Activated CD4-positive, alpha-beta T cell treated with anti-CD3 and anti-CD28 coated beads for 48 hours (primary cell): ENCODE data around the gene SELPLG.
"Not testable (repeated sequence)": the region's sequence is repeated elsewhere in the genome, so short reads cannot be mapped to it uniquely, and the experiment has no call there.

Source experiments
- DNase-seq: peaks from one replicate; pipeline ENCODE4 v3.0.0-alpha.2; 2020

Gene SELPLG

GRCh38 chr12:108654622-108655021 is 20.9 kb upstream of the SELPLG start:
- DNase-seq = not testable (repeated sequence)

- DNase-seq = no peak
These were observed 20.2 kb upstream of the SELPLG start for GRCh38 chr12:108653922-108654321.

- no peak for DNase-seq
These were observed 19.4 kb upstream of the SELPLG start for GRCh38 chr12:108653082-108653516.

- DNase-seq = no peak
These were observed 16.4 kb upstream of the SELPLG start for GRCh38 chr12:108650083-108650482.

GRCh38 chr12:108649669-108650068 is 16.0 kb upstream of the SELPLG start:
- DNase-seq = no peak

GRCh38 chr12:108649126-108649525 is 15.4 kb upstream of the SELPLG start:
- DNase-seq = no peak

- DNase-seq = no peak
These were observed 14.7 kb upstream of the SELPLG start for GRCh38 chr12:108648371-108648770.

GRCh38 chr12:108647585-108648287 is 14.0 kb upstream of the SELPLG start:
- DNase-seq = no peak

- DNase-seq = no peak
These were observed 13.2 kb upstream of the SELPLG start for GRCh38 chr12:108646600-108647579.

GRCh38 chr12:108645686-108646599 is 12.2 kb upstream of the SELPLG start:
- no peak for DNase-seq

GRCh38 chr12:108644811-108645120 is 11.1 kb upstream of the SELPLG start:
- DNase-seq = no peak

GRCh38 chr12:108643941-108644810 is 10.5 kb upstream of the SELPLG start:
- DNase-seq = no peak

GRCh38 chr12:108642899-108643654 is 9.4 kb upstream of the SELPLG start:
- no peak for DNase-seq

- no peak for DNase-seq
These were observed 8.7 kb upstream of the SELPLG start for GRCh38 chr12:108642269-108642870.

- no peak for DNase-seq
These were observed 8.0 kb upstream of the SELPLG start for GRCh38 chr12:108641446-108642268.

- DNase-seq = no peak
These were observed 7.2 kb upstream of the SELPLG start for GRCh38 chr12:108640802-108641445.

GRCh38 chr12:108638997-108639822 is 5.5 kb upstream of the SELPLG start:
- DNase-seq = no peak

GRCh38 chr12:108638141-108638827 is 4.6 kb upstream of the SELPLG start:
- no peak for DNase-seq
